Tibial nerve (tissue), 3 donors: ENCODE measurements around the gene DLGAP5.

Source experiments
- POLR2A ChIP-seq, 2 donors: fragments of 450-650 bp; IDR thresholded peaks; one replicate each; pipeline ENCODE4 v1.6.1; 2017; ENCODE audit warnings: antibody characterized with exemption in 2 of 2, mild to moderate bottlenecking in 2 of 2, moderate library complexity in 2 of 2
- TF ChIP-seq, protein P1 (sequence below), 5 experiments: fragments of 200-600 bp in 3 of 5; fragments of 450-650 bp in 2 of 5; sonication (generic) in 3 of 5; IDR thresholded peaks; one replicate each; pipeline ENCODE4 v1.5.1; 2016 to 2019; ENCODE audit warnings: antibody characterized with exemption in 5 of 5, mild to moderate bottlenecking in 3 of 5, moderate library complexity in 2 of 5

DNA sequence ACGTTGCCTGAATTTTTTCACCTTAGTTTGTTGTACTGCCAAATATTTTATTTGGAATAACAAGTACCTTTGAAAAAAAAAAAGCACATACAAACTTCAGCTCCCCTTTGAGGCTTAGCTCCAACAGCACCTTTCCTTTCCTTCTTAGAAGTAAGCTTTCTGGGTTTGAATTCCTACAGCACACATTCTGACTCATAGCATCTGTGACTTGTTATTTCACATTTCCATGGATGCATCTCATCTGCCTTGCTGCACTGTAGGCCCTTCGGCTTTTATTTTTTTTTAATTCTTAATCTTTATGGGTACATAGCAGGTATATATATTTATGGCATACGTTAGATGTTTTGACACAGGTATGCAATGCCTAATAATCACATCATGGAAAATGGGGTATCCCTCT, 55.1 kb downstream of the DLGAP5 start:
- TF ChIP-seq, protein P1, sequence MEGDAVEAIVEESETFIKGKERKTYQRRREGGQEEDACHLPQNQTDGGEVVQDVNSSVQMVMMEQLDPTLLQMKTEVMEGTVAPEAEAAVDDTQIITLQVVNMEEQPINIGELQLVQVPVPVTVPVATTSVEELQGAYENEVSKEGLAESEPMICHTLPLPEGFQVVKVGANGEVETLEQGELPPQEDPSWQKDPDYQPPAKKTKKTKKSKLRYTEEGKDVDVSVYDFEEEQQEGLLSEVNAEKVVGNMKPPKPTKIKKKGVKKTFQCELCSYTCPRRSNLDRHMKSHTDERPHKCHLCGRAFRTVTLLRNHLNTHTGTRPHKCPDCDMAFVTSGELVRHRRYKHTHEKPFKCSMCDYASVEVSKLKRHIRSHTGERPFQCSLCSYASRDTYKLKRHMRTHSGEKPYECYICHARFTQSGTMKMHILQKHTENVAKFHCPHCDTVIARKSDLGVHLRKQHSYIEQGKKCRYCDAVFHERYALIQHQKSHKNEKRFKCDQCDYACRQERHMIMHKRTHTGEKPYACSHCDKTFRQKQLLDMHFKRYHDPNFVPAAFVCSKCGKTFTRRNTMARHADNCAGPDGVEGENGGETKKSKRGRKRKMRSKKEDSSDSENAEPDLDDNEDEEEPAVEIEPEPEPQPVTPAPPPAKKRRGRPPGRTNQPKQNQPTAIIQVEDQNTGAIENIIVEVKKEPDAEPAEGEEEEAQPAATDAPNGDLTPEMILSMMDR (IDR thresholded peaks at IDR 0.05) = no peak
- no peak for TF ChIP-seq POLR2A (IDR thresholded peaks at IDR 0.05)
